Suprapubic skin (tissue), 4 donors: ENCODE data around the gene PRMT7. TPM values are rescaled to one million over a fixed set of nuclear protein-coding genes. Genes with fewer than 3 reads are reported as not detected.

Source experiments
- DNase-seq, 2 donors: peaks; one replicate each; pipeline ENCODE4 v3.0.0-alpha.2; 2019; ENCODE audit warnings: low spot score in 2 of 2
- H3K27ac ChIP-seq: fragments of 200-600 bp; sonication (generic); one replicate; pipeline ENCODE4 v1.5.1; 2019
- H3K27me3 ChIP-seq: fragments of 200-600 bp; sonication (generic); one replicate; pipeline ENCODE4 v1.5.1; 2019
- H3K36me3 ChIP-seq: fragments of 200-600 bp; sonication (generic); one replicate; pipeline ENCODE4 v1.5.1; 2019
- H3K4me1 ChIP-seq: fragments of 200-600 bp; sonication (generic); one replicate; pipeline ENCODE4 v1.5.1; 2019
- H3K4me3 ChIP-seq: fragments of 200-600 bp; sonication (generic); one replicate; pipeline ENCODE4 v1.5.1; 2019; ENCODE audit warnings: mild to moderate bottlenecking
- H3K9me3 ChIP-seq: fragments of 200-600 bp; sonication (generic); one replicate; pipeline ENCODE4 v1.5.1; 2019
- CTCF ChIP-seq, 2 donors: fragments of 200-600 bp in 1 of 2; fragments of 450-650 bp in 1 of 2; sonication (generic) in 1 of 2; IDR thresholded peaks; one replicate each; pipeline ENCODE4 v1.5.1; 2016 to 2019; ENCODE audit warnings: antibody characterized with exemption in 2 of 2, mild to moderate bottlenecking in 1 of 2, moderate library complexity in 1 of 2
- EP300 ChIP-seq: sonication (generic); formaldehyde crosslinking; IDR thresholded peaks from one replicate; pipeline ENCODE4 v1.6.1; 2017; ENCODE audit warnings: antibody characterized with exemption
- POLR2A ChIP-seq, 2 donors: fragments of 450-650 bp; IDR thresholded peaks; one replicate each; pipeline ENCODE4 v1.6.1; 2017; ENCODE audit warnings: antibody characterized with exemption in 2 of 2, mild to moderate bottlenecking in 2 of 2, moderate library complexity in 2 of 2
- POLR2AphosphoS5 ChIP-seq, 3 donors: sonication (generic); formaldehyde crosslinking; IDR thresholded peaks; one replicate each; pipeline ENCODE4 v1.6.1; 2017; ENCODE audit warnings: antibody characterized with exemption in 3 of 3
- WGBS: methylation state at CpG from one replicate; pipeline ENCODE4 v1.1.5; 2018; 5-methylcytosine and 5-hydroxymethylcytosine counted together
- total RNA-seq, 4 donors: library from RNA; depleted of rRNA; stranded (reverse); fragments of >200 nt; gene quantifications; one replicate each; pipeline ENCODE4 v1.1.0, GENCODE V29; 2016

PRMT7 gene
- total RNA-seq, 4 donors from 2014 or later = 38.8 to 101 (median 69.9) TPM

- no peaks in the 10 kb centered on the region for H3K9me3 ChIP-seq
- H3K27me3 ChIP-seq = no peaks in the 10 kb centered on the region
- H3K36me3 ChIP-seq = peaks cover 92% of the 10 kb centered on the region
- no peak overlapping the region for H3K4me3 ChIP-seq
- no peak for TF ChIP-seq EP300
- TF ChIP-seq POLR2AphosphoS5 (IDR thresholded peaks at IDR 0.05) = no peak
- TF ChIP-seq POLR2A (IDR thresholded peaks at IDR 0.05) = no peak
- TF ChIP-seq CTCF (IDR thresholded peaks at IDR 0.05) = no peak
- DNase-seq = no peak
- WGBS = 94% methylated on average over 7 of the region's 7 CpGs
- H3K4me1 ChIP-seq = peaks cover 6% of the 10 kb centered on the region
- no peak overlapping the region for H3K27ac ChIP-seq
Measured at GRCh38 chr16:68343137-68343536, 32.3 kb downstream of the PRMT7 start.

DNA sequence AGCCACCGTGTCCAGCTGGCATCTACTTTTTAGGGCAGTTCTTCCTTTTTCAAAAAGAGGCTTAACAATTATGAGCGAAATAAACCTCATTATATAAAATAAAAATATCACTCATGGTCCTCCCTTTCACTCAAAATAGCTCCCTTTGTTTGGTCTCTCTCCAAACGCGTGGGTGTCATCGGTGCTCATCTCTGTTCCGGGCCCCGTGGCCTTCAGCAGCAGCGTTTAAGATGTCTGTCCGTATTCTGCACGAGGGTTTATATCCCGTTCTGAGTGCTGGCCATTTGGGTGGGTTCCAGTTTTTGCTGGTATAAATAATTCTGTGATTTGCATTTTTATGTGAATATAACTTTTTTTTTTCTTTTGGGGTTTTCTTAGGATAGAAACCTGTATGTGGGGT is 33.4 kb downstream of the PRMT7 start:
- Histone ChIP-seq H3K4me1 (peaks cover 6% of the 10 kb centered on the region), H3K9me3 (no peaks in the 10 kb centered on the region), H3K27me3 (no peaks in the 10 kb centered on the region), H3K27ac (no peak overlapping the region), H3K4me3 (no peak overlapping the region), H3K36me3 (peaks cover 91% of the 10 kb centered on the region)
- WGBS = 86% methylated on average over 11 of the region's 11 CpGs
- no peak for TF ChIP-seq CTCF (IDR thresholded peaks at IDR 0.05)
- TF ChIP-seq POLR2A (IDR thresholded peaks at IDR 0.05) = no peak
- no peak for TF ChIP-seq POLR2AphosphoS5 (IDR thresholded peaks at IDR 0.05)
- no peak for DNase-seq

GRCh38 chr16:68345351-68345810 is 34.6 kb downstream of the PRMT7 start:
- Histone ChIP-seq H3K4me1 (peaks cover 6% of the 10 kb centered on the region), H3K36me3 (peaks cover 88% of the 10 kb centered on the region), H3K27me3 (no peaks in the 10 kb centered on the region), H3K4me3 (no peak overlapping the region), H3K27ac (no peak overlapping the region), H3K9me3 (no peaks in the 10 kb centered on the region)
- WGBS = 76% methylated on average over 9 of the region's 11 CpGs
- TF ChIP-seq POLR2A (IDR thresholded peaks at IDR 0.05) = no peak
- no peak for TF ChIP-seq POLR2AphosphoS5 (IDR thresholded peaks at IDR 0.05)
- TF ChIP-seq CTCF (IDR thresholded peaks at IDR 0.05) = no peak
- no peak for TF ChIP-seq EP300
- no peak for DNase-seq

DNA sequence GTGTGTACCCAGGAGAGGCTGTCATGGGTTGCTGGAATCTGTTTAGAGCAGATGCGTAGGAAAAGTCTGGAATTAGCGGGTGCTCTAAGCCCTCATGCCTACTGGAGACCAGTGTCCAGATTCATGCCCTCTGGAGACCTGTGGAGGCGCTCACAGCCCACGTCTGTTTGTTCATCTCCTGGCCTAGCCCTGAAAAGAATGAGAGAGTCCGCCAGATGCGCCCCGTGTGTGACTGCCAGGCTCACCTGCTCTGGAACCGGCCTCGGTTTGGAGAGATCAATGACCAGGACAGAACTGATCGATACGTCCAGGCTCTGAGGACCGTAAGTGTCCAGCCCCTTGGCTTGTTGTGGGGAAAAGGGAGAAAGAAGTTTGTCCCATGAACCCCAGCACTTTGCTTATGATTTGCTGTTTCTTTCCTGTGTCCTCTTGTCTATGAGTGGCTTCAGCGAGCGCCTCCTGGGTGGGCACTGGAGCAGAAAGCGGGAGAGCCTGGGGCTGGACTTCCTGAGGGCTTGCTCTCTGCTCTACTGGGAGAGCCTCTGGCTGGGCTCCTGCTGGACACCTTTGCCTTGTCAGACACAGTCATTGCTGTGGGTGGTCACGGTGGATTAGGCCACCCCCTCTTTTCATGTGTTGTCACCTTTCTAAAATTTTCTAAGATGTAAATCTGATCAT is 35.3 kb downstream of the PRMT7 start:
- peaks cover 88% of the 10 kb centered on the region for H3K36me3 ChIP-seq
- TF ChIP-seq EP300 (no peak), POLR2A (IDR thresholded peaks at IDR 0.05) (no peak), POLR2AphosphoS5 (IDR thresholded peaks at IDR 0.05) (no peak), CTCF (IDR thresholded peaks at IDR 0.05) (no peak)
- H3K4me3 ChIP-seq = no peak overlapping the region
- peaks cover 6% of the 10 kb centered on the region for H3K4me1 ChIP-seq
- no peaks in the 10 kb centered on the region for H3K9me3 ChIP-seq
- DNase-seq = no peak
- no peak overlapping the region for H3K27ac ChIP-seq
- H3K27me3 ChIP-seq = no peaks in the 10 kb centered on the region
- WGBS = 93% methylated on average over 16 of the region's 16 CpGs

- no peak for DNase-seq
- peaks cover 6% of the 10 kb centered on the region for H3K4me1 ChIP-seq
- no peak for TF ChIP-seq POLR2AphosphoS5 (IDR thresholded peaks at IDR 0.05)
- no peak for TF ChIP-seq CTCF (IDR thresholded peaks at IDR 0.05)
- TF ChIP-seq EP300 = no peak
- no peak for TF ChIP-seq POLR2A (IDR thresholded peaks at IDR 0.05)
- H3K4me3 ChIP-seq = no peak overlapping the region
- H3K9me3 ChIP-seq = no peaks in the 10 kb centered on the region
- H3K36me3 ChIP-seq = peaks cover 88% of the 10 kb centered on the region
- H3K27me3 ChIP-seq = no peaks in the 10 kb centered on the region
- WGBS = 82% methylated on average over 4 of the region's 12 CpGs
- H3K27ac ChIP-seq = no peak overlapping the region
Measured at GRCh38 chr16:68346892-68347480, 36.2 kb downstream of the PRMT7 start.
